AG10803 (cell line): Measurements from ENCODE around the gene GATA5.

Experiments
- DNase-seq: peaks from one replicate; pipeline ENCODE4 v3.0.0; 2010; ENCODE audit warnings: low read depth
- H3K4me3 ChIP-seq: 2 replicates; pipeline ENCODE4 v1.5.1; 2011; ENCODE audit warnings: mild to moderate bottlenecking, low read length, control low read depth
- TF ChIP-seq, protein P1 (sequence below): conservative IDR thresholded peaks from 2 replicates; pipeline ENCODE4 v1.5.1; 2011; ENCODE audit warnings: mild to moderate bottlenecking, low read length, control low read depth, inconsistent platforms

GATA5 gene

DNA sequence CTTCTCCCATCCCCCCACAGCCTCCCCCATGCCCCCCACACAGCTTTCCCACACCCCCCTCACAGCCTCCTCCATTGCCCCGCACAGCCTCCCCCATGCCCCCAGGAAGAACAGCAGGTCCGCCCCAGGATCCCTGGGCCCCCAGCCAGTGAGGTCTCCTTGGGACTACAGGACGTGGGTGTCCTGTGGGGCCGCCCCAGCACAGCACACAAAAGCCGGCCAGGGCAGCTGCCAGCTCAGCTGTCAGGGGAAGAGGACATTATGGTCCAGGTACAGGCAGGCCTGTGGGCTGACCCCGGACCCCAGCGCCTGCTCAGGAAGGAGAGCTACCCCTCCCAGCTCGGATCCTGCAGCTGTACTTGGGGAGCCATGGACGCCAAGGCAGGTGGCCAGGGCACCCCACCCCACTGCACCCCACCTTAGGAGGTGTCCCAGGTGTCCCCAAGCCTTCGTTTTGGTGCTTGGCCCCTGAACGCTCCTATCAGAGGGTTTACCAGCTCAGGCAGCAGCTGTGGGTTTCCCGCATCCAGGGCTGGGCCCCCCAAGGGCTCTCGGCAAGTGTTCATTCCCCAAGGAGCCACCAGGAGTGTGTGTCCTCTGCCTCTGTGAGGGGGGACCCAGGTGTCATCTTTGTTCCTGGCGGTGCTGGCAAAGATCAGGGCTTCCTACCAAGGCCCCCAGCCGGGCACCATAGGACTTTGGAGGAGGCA, 42.3 kb upstream of the GATA5 start:
- no peak overlapping the region for H3K4me3 ChIP-seq
- TF ChIP-seq, protein P1, sequence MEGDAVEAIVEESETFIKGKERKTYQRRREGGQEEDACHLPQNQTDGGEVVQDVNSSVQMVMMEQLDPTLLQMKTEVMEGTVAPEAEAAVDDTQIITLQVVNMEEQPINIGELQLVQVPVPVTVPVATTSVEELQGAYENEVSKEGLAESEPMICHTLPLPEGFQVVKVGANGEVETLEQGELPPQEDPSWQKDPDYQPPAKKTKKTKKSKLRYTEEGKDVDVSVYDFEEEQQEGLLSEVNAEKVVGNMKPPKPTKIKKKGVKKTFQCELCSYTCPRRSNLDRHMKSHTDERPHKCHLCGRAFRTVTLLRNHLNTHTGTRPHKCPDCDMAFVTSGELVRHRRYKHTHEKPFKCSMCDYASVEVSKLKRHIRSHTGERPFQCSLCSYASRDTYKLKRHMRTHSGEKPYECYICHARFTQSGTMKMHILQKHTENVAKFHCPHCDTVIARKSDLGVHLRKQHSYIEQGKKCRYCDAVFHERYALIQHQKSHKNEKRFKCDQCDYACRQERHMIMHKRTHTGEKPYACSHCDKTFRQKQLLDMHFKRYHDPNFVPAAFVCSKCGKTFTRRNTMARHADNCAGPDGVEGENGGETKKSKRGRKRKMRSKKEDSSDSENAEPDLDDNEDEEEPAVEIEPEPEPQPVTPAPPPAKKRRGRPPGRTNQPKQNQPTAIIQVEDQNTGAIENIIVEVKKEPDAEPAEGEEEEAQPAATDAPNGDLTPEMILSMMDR: no peak
- DNase-seq: no peak

DNA sequence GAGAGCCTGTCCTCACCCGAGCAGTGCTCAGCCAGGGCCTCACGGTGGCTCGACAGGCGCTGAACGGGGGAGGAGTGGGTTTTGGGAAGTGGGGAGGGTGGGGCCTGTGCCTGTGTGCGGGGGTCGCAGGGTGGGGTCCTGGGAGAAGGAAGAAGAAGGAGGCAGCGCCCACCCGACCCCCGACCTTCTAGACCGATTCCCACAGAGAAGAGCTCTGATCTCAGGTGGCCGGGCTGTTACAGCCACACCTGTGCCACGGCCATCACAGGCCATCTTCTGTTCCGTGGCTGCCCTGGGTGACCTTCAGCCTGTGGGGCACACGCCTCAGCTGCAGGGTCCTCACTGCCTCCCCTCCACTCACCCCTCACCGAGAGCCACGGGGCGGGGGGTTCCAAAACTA, 41.4 kb upstream of the GATA5 start:
- no peak overlapping the region for H3K4me3 ChIP-seq
- TF ChIP-seq, protein P1: no peak
- no peak for DNase-seq

- TF ChIP-seq, protein P1: no peak
- no peak for DNase-seq
- no peak overlapping the region for H3K4me3 ChIP-seq
These were observed 40.5 kb upstream of the GATA5 start for GRCh38 chr20:62516338-62516737.

GRCh38 chr20:62515826-62516225, 40.0 kb upstream of the GATA5 start:
- no peak for DNase-seq
- TF ChIP-seq, protein P1: no peak
- H3K4me3 ChIP-seq: no peak overlapping the region

DNA sequence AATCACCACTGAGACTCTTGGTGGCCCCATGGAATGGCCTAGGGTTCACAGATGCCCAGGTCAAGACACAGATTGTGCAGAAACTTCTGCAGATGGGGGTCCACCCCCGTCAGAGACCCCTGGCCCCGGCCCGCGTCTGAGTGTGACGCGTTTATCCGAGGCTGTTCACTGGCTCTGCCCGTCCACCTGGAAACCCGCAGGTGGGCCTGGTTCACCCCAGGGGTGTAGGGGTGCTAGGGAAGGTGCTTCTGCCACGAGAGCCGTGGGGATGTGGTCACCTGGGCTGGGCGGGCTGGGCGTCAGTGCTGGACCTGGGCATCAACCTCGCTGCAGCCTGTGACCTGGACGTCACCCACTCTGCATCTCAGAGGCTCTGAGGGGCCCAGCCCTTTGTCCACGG, 39.5 kb upstream of the GATA5 start:
- no peak overlapping the region for H3K4me3 ChIP-seq
- TF ChIP-seq, protein P1: no peak
- DNase-seq: no peak

DNA sequence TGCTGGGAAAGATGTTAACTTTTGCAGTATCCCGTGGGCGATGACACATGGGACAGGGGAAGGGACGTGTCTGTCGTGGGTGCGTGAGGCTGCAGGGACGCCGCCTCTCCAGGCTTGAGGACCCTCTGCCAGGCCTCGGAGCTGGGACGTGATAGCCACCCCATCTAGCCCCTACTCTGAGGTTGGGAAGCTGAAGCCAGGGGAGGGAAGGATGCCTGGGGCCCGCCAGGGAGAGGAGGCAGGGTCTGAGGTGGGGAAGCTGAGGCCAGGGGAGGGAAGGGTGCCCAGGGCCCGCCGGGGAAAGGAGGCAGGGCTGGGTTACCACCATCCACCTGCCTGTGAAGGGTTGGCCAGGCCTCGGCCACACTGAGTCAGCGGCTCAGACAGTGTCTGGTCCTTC, 38.2 kb upstream of the GATA5 start:
- DNase-seq: no peak
- TF ChIP-seq, protein P1: no peak
- no peak overlapping the region for H3K4me3 ChIP-seq

DNA sequence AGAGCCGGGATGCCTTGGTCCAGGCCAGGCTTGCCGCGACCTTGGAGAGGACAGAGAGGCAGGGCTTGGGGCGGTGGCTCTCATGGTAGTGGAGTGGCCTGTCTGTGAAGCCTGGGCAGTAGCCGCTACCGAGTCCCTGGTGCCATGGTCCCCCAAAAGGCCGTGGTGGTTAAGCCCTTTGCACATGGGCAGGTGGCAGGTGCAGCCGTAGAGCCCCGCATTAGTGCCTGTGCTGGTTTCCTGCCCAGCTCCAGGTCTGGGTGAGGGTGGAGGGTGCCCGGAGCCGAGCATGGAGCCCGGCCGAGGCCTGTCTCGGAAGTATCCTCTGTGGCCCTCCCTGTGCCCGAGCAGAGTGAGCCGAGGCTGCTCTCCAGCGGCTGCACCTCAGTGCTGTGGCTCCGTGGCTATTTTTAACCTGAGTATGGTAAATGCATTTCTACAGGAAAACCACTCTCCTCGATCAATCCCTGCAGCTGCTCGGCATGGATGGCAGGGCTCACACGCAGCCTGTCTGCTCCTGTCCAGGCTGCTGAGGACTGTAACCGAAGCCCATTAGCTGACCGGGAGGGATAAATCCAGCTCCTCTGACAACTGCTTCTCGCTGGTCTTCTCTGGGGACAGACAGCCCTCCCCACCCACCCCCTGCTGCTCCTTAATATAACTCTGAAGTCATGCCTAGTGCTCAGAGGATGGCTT, 36.3 kb upstream of the GATA5 start:
- DNase-seq: no peak

More for the DNA sequence above, 36.3 kb upstream of the GATA5 start:
- H3K4me3 ChIP-seq: no peak overlapping the region
- TF ChIP-seq, protein P1: no peak
